Hepatocyte (in vitro differentiated cells): ENCODE data around the gene GMEB2.

Experiments
- EZH2 ChIP-seq: fragments of 200-600 bp; sonication (generic); IDR thresholded peaks from 2 replicates; pipeline ENCODE4 v1.6.1; 2016; ENCODE audit warnings: antibody characterized with exemption, mild to moderate bottlenecking, borderline replicate concordance
- TF ChIP-seq, protein P1 (sequence below): fragments of 200-600 bp; sonication (generic); IDR thresholded peaks from 2 replicates; pipeline ENCODE4 v1.5.1; 2016; ENCODE audit warnings: antibody characterized with exemption, mild to moderate bottlenecking; ENCODE audit not compliant: poor library complexity

DNA sequence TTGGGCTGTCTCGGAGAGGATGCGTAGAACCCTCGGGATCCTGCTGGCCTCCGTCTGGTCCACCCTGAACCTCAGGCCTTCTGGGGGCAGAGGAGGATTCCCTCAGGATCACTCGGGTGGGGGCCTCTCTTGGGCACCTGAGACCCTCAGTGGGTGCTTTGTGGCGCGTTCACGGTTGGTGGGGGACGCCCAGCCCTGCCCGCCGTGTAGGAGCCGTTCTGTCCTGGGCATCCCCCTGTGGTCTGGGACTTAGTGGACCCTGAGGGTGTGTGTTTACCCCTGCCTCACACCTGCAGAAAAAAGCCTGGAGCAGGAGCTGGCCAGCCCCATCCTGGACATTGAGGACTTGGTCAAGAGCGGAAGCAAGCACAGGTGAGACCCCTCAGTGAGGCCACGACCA lies 38.8 kb upstream of the GMEB2 start:
- TF ChIP-seq, protein P1, sequence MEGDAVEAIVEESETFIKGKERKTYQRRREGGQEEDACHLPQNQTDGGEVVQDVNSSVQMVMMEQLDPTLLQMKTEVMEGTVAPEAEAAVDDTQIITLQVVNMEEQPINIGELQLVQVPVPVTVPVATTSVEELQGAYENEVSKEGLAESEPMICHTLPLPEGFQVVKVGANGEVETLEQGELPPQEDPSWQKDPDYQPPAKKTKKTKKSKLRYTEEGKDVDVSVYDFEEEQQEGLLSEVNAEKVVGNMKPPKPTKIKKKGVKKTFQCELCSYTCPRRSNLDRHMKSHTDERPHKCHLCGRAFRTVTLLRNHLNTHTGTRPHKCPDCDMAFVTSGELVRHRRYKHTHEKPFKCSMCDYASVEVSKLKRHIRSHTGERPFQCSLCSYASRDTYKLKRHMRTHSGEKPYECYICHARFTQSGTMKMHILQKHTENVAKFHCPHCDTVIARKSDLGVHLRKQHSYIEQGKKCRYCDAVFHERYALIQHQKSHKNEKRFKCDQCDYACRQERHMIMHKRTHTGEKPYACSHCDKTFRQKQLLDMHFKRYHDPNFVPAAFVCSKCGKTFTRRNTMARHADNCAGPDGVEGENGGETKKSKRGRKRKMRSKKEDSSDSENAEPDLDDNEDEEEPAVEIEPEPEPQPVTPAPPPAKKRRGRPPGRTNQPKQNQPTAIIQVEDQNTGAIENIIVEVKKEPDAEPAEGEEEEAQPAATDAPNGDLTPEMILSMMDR = no peak
- TF ChIP-seq EZH2 = no peak
